ENCODE results near the gene ARHGAP40. TPM values are rescaled to one million over a fixed set of nuclear protein-coding genes. Genes with fewer than 3 reads are reported as not detected.

ARHGAP40 gene
- total and polyA plus RNA-seq, 2 of the 4 experiments (the other 2 are of a cell fraction), result not detected

DNA sequence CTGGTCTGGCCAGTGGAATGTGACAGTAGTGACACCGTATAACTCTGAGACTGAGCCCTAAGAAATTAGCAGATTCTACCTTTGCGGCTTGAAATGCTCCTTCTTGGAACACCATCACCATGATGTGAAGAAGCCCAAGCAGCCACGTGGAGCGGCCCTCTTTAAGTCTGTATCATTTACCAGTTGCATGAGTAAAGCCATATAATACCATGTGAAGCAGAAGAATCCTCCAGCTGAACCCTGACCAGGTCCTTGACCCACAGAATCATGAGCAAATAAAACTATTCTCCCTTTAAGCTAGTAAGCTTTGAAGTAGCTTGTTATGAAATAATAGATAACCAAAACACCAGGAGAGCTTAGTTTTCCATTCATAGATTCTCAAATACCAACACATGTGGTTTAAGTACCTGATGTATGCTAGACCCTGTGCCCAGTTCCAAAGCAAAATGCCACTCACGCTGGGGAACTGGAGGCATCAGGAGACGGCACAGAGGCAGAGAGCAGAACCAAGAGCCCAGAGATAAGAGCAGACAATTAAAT is 65.9 kb downstream of the ARHGAP40 start:
- Histone ChIP-seq H3K18ac (ENCODE audit: low read depth, low read length) (no peak overlapping the region), H2AK9ac (replicated peaks; ENCODE audit: low read depth, low read length, poor library complexity) (no peak overlapping the region), H3K27ac (ENCODE audit: insufficient read depth, low read length) (no peak overlapping the region), H3K56ac (ENCODE audit: extremely low read depth, insufficient read depth, low read length) (no peak overlapping the region), H4K91ac (ENCODE audit: insufficient read depth, low read depth, low read length) (no peak overlapping the region), H4K5ac (ENCODE audit: low read depth, low read length) (no peak overlapping the region), H3K4me3 (ENCODE audit: insufficient read depth, low read depth, low read length) (no peak overlapping the region), H4K20me1 (ENCODE audit: insufficient read depth, low read length) (no peaks in the 10 kb centered on the region), H3K23ac (ENCODE audit: low read depth, low read length) (no peak overlapping the region), H3K36me3 (ENCODE audit: control insufficient read depth, insufficient read depth, low read length) (no peaks in the 10 kb centered on the region), H2BK5ac (ENCODE audit: low read depth, low read length, poor library complexity, severe bottlenecking) (no peak overlapping the region), H2BK20ac (ENCODE audit: low read depth, low read length) (no peak overlapping the region), H3K9me3 (ENCODE audit: control insufficient read depth, insufficient read depth, low read length) (no peaks in the 10 kb centered on the region), H3K9me1 (ENCODE audit: insufficient read depth, low read length) (no peaks in the 10 kb centered on the region), H2BK120ac (ENCODE audit: low read depth, low read length) (no peak overlapping the region), H3K79me1 (ENCODE audit: low read depth in 1 of 2, low read length in 2 of 2) (no peaks in the 10 kb centered on the region), H2AK5ac (ENCODE audit: low read depth, low read length) (no peak overlapping the region), H4K8ac (ENCODE audit: low read depth in 2 of 2, low read length in 2 of 2) (no peak overlapping the region), H2BK15ac (ENCODE audit: low read depth, low read length) (no peak overlapping the region), H2AFZ (replicated peaks; ENCODE audit: low read length, poor library complexity) (no peak overlapping the region), H3K9ac (ENCODE audit: low read depth, low read length) (no peak overlapping the region), H3K4me2 (ENCODE audit: low read depth, low read length) (no peak overlapping the region), H3K4ac (ENCODE audit: low read depth, low read length) (no peak overlapping the region), H3K27me3 (ENCODE audit: control insufficient read depth, insufficient read depth, low read length) (peaks cover 9% of the 10 kb centered on the region), H3K14ac (replicated peaks; ENCODE audit: low read depth, low read length) (no peak overlapping the region), H3K4me1 (ENCODE audit: control insufficient read depth, insufficient read depth, low read length) (no peaks in the 10 kb centered on the region)
- intact Hi-C loops (cut with micrococcal nuclease) (no loop called here), dilution Hi-C loops (cut with HindIII; ENCODE audit: low sequenced_read_pairs, unreplicated experiment) (no loop called here), in situ Hi-C loops (cut with MboI; ENCODE audit: low sequenced_read_pairs) (no loop called here)
- 80% methylated on average over 2 of the region's 6 CpGs; no CpG with 5 or more reads in 1 of the 2 experiments for WGBS, 2 experiments (ENCODE audit: extremely low coverage in 2 of 2, insufficient read length in 1 of 2)
- ATAC-seq (ENCODE audit: low read depth), result no peak
- TF ChIP-seq NFE2L2 (IDR thresholded peaks at IDR 0.05; ENCODE audit: low read depth, low read length) (no peak), CEBPB (IDR thresholded peaks at IDR 0.05; ENCODE audit: low read depth, low read length) (no peak), RAD21 (IDR thresholded peaks at IDR 0.05; ENCODE audit: low read length) (no peak), POLR2A (IDR thresholded peaks at IDR 0.05; ENCODE audit: low read depth, low read length) (no peak), FOS (IDR thresholded peaks at IDR 0.05; ENCODE audit: low read depth, low read length) (no peak), MXI1 (IDR thresholded peaks at IDR 0.05; ENCODE audit: borderline replicate concordance, low read depth, low read length) (no peak), CHD1 (IDR thresholded peaks at IDR 0.05; ENCODE audit: low read depth, low read length) (no peak), BHLHE40 (IDR thresholded peaks at IDR 0.05; ENCODE audit: low read depth, low read length) (no peak), RCOR1 (IDR thresholded peaks at IDR 0.05; ENCODE audit: insufficient replicate concordance, low read length) (no peak), MAFK (IDR thresholded peaks at IDR 0.05; ENCODE audit: low read depth, low read length) (no peak), SMC3 (IDR thresholded peaks at IDR 0.05; ENCODE audit: low read depth, low read length) (no peak), MAZ (IDR thresholded peaks at IDR 0.05; ENCODE audit: borderline replicate concordance, low read depth, low read length) (no peak)
- TF ChIP-seq, protein P1, sequence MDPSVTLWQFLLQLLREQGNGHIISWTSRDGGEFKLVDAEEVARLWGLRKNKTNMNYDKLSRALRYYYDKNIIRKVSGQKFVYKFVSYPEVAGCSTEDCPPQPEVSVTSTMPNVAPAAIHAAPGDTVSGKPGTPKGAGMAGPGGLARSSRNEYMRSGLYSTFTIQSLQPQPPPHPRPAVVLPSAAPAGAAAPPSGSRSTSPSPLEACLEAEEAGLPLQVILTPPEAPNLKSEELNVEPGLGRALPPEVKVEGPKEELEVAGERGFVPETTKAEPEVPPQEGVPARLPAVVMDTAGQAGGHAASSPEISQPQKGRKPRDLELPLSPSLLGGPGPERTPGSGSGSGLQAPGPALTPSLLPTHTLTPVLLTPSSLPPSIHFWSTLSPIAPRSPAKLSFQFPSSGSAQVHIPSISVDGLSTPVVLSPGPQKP (IDR thresholded peaks at IDR 0.05; ENCODE audit: borderline replicate concordance, low read depth, low read length), result no peak
- TF ChIP-seq, protein P2, sequence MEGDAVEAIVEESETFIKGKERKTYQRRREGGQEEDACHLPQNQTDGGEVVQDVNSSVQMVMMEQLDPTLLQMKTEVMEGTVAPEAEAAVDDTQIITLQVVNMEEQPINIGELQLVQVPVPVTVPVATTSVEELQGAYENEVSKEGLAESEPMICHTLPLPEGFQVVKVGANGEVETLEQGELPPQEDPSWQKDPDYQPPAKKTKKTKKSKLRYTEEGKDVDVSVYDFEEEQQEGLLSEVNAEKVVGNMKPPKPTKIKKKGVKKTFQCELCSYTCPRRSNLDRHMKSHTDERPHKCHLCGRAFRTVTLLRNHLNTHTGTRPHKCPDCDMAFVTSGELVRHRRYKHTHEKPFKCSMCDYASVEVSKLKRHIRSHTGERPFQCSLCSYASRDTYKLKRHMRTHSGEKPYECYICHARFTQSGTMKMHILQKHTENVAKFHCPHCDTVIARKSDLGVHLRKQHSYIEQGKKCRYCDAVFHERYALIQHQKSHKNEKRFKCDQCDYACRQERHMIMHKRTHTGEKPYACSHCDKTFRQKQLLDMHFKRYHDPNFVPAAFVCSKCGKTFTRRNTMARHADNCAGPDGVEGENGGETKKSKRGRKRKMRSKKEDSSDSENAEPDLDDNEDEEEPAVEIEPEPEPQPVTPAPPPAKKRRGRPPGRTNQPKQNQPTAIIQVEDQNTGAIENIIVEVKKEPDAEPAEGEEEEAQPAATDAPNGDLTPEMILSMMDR (conservative IDR thresholded peaks at IDR 0.05; ENCODE audit: low read depth, low read length), result no peak
- TF ChIP-seq, protein P3, sequence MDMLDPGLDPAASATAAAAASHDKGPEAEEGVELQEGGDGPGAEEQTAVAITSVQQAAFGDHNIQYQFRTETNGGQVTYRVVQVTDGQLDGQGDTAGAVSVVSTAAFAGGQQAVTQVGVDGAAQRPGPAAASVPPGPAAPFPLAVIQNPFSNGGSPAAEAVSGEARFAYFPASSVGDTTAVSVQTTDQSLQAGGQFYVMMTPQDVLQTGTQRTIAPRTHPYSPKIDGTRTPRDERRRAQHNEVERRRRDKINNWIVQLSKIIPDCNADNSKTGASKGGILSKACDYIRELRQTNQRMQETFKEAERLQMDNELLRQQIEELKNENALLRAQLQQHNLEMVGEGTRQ (IDR thresholded peaks at IDR 0.05; ENCODE audit: low read depth, low read length), result no peak
- DNase-seq, result no peak
- ChIA-PET POLR2A (ENCODE audit: unreplicated experiment) (no interaction called here), CTCF (no interaction called here)
- no TSS peak for BruUV-seq (replicated peaks)

Measured in IMR-90 (cell line).